GM21515 (cell line): Measurements from ENCODE around the gene AK4.

Source experiments
- ATAC-seq: cut with Tn5 transposase; IDR thresholded peaks from one replicate; pipeline ENCODE4 v1.9.1; 2021; ENCODE audit not compliant: unreplicated experiment

Gene AK4

GRCh38 chr1:65269612-65270011, 121.6 kb downstream of the AK4 start:
- no peak for ATAC-seq

- ATAC-seq = no peak
Observed at GRCh38 chr1:65276197-65276939, 128.4 kb downstream of the AK4 start.

GRCh38 chr1:65277605-65278347, 129.8 kb downstream of the AK4 start:
- ATAC-seq = no peak

GRCh38 chr1:65278376-65279069, 130.5 kb downstream of the AK4 start:
- ATAC-seq = no peak

GRCh38 chr1:65279070-65279779, 131.2 kb downstream of the AK4 start:
- ATAC-seq = no peak
